Upper lobe of right lung (tissue), 1 donor: ENCODE measurements around the gene GALNT7. TPM values are rescaled to one million over a fixed set of nuclear protein-coding genes. Genes with fewer than 3 reads are reported as not detected.

ENCODE experiments used
- ATAC-seq: fragments of 200-7000 bp; cut with Tn5 transposase; one replicate; pipeline ENCODE4 v1.9.1; 2020; ENCODE audit warnings: mild to moderate bottlenecking, moderate library complexity
- DNase-seq: peaks from one replicate; pipeline ENCODE4 v3.0.0-alpha.2; 2020
- H3K27ac ChIP-seq: fragments of 200-600 bp; one replicate; pipeline ENCODE4 v1.8.0; 2022
- H3K27me3 ChIP-seq: fragments of 200-600 bp; one replicate; pipeline ENCODE4 v1.8.0; 2022; ENCODE audit warnings: mild to moderate bottlenecking
- H3K36me3 ChIP-seq: fragments of 200-600 bp; one replicate; pipeline ENCODE4 v1.8.0; 2022
- H3K4me1 ChIP-seq: fragments of 200-600 bp; one replicate; pipeline ENCODE4 v1.8.0; 2022
- H3K4me3 ChIP-seq: fragments of 200-600 bp; one replicate; pipeline ENCODE4 v1.8.0; 2022; ENCODE audit warnings: mild to moderate bottlenecking
- H3K9me3 ChIP-seq: fragments of 200-600 bp; one replicate; pipeline ENCODE4 v1.8.0; 2022
- intact Hi-C: fragments of 100-400 bp; cut with DNase I; formaldehyde crosslinking; loops from one replicate; pipeline ENCODE4 v1.11.0; 2022
- total RNA-seq: library from RNA; stranded (reverse); fragmentation: NEBNext Ultra II Directional; extraction: Animal tissue kit (Norgen Biotek cat#: 25700); gene quantifications from one replicate; pipeline ENCODE4 v1.2.1, GENCODE V29; 2021
- TF ChIP-seq, protein P1 (sequence below): fragments of 200-600 bp; IDR thresholded peaks from one replicate; pipeline ENCODE4 v1.8.0; 2022; ENCODE audit warnings: antibody characterized with exemption
- donor health status: DM: no; HTN: yes; CAD: no; lungs with severe emphysema.

GALNT7 gene
- total RNA-seq, 1 donor from 2014 or later, result 22.3 TPM

- Histone ChIP-seq H3K9me3 (no peaks in the 10 kb centered on the region), H3K4me1 (peaks cover 8% of the 10 kb centered on the region), H3K4me3 (no peak overlapping the region), H3K36me3 (no peaks in the 10 kb centered on the region), H3K27me3 (no peaks in the 10 kb centered on the region), H3K27ac (no peak overlapping the region)
- DNase-seq (no peak), ATAC-seq (no peak)
- TF ChIP-seq, protein P1, sequence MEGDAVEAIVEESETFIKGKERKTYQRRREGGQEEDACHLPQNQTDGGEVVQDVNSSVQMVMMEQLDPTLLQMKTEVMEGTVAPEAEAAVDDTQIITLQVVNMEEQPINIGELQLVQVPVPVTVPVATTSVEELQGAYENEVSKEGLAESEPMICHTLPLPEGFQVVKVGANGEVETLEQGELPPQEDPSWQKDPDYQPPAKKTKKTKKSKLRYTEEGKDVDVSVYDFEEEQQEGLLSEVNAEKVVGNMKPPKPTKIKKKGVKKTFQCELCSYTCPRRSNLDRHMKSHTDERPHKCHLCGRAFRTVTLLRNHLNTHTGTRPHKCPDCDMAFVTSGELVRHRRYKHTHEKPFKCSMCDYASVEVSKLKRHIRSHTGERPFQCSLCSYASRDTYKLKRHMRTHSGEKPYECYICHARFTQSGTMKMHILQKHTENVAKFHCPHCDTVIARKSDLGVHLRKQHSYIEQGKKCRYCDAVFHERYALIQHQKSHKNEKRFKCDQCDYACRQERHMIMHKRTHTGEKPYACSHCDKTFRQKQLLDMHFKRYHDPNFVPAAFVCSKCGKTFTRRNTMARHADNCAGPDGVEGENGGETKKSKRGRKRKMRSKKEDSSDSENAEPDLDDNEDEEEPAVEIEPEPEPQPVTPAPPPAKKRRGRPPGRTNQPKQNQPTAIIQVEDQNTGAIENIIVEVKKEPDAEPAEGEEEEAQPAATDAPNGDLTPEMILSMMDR, result no peak
- intact Hi-C loops, result no loop called here
These were observed 67.7 kb downstream of the GALNT7 start for GRCh38 chr4:173236301-173236700.

DNA sequence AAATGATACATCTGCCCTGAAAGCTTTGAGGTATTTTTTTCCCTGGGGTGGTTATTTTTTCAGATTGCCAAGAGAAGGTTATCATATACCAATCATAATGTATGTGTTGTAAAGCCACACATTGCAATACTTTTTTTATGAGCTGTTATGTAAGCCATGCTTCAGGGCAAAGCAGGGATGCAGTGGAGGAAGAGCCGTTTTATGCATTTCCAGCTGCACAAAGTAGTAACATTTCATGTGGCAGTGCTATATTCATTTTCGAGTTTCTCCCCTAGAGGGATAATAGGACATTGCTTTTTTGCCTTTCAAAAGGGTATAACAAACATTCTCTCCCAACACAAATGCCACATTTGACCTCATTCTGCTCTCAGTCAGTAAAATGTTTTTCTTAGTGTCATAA is 68.5 kb downstream of the GALNT7 start:
- Histone ChIP-seq H3K4me1 (peaks cover 8% of the 10 kb centered on the region), H3K27me3 (no peaks in the 10 kb centered on the region), H3K27ac (no peak overlapping the region), H3K36me3 (no peaks in the 10 kb centered on the region), H3K4me3 (no peak overlapping the region), H3K9me3 (no peaks in the 10 kb centered on the region)
- TF ChIP-seq, protein P1, result no peak
- DNase-seq, result no peak
- no peak for ATAC-seq
- intact Hi-C loops, result no loop called here

GRCh38 chr4:173237762-173238161 is 69.2 kb downstream of the GALNT7 start:
- no peak for DNase-seq
- no peaks in the 10 kb centered on the region for H3K9me3 ChIP-seq
- intact Hi-C loops, result no loop called here
- no peak for ATAC-seq
- H3K27ac ChIP-seq, result no peak overlapping the region
- TF ChIP-seq, protein P1, result no peak
- H3K36me3 ChIP-seq, result no peaks in the 10 kb centered on the region
- H3K4me1 ChIP-seq, result peaks cover 8% of the 10 kb centered on the region
- no peak overlapping the region for H3K4me3 ChIP-seq
- H3K27me3 ChIP-seq, result no peaks in the 10 kb centered on the region

DNA sequence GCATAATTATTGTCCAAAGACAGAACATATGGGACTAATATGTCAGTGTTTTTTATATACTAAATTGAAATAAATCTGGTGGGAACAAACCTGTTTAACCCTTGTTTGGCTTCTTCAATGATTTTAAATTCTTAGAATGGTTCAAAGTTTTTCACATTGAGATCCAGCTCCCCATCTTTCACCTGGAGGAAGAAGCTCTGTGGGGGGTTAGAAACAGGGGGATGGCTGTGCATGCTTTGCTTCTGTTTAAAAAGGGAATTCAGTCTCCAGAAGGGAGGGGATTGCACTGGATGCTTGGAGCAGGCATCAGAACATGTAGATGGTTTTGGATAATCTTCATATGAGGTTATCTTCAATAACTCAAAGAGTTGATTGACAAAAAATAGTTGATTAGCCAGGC is 72.1 kb downstream of the GALNT7 start:
- intact Hi-C loops, result no loop called here
- ATAC-seq (no peak), DNase-seq (no peak)
- Histone ChIP-seq H3K27ac (no peak overlapping the region), H3K27me3 (no peaks in the 10 kb centered on the region), H3K36me3 (no peaks in the 10 kb centered on the region), H3K4me3 (no peak overlapping the region), H3K9me3 (no peaks in the 10 kb centered on the region), H3K4me1 (peaks cover 8% of the 10 kb centered on the region)
- TF ChIP-seq, protein P1, result no peak

DNA sequence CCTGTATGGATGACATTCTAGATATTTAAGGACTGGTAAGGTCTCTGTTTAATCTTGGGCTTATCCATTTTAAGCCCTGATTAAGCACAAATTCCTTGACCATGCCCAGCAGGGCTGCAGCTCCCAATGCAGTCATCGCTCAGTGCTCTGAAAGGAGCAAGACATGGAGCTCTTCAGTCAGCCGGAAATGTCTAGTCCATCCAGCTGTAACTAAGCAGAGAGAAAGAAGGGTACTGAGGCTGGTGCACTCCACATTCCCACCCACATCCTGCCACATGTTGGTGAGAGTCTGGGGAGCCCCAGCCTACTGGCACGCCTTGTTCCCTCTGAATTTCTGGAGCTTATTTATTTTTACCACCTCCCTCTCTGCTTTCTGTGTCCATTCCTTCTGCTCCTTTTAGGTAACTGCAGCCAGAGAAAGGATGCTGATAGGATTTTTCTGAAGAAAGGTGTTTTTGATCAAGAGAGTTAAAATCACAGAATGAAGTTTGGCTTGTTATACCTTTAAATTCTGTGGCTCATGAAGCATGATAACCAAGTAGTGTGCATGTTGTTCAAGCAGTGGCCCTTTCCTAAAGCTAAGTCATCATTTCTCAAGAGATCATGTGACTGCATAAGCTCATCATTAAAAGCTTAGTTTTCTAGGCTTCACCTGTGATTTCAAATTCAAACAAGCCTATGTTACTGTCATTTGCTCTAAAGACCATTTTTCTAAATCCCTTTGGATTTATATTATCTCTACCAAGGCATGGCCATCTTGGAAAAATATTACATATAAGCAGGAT is 74.0 kb downstream of the GALNT7 start:
- no peak for ATAC-seq

More for the DNA sequence above, 74.0 kb downstream of the GALNT7 start:
- H3K27ac ChIP-seq, result no peak overlapping the region
- H3K9me3 ChIP-seq, result no peaks in the 10 kb centered on the region
- H3K4me1 ChIP-seq, result no peaks in the 10 kb centered on the region
- no peak overlapping the region for H3K4me3 ChIP-seq
- no peak for DNase-seq
- TF ChIP-seq, protein P1, result no peak
- H3K36me3 ChIP-seq, result no peaks in the 10 kb centered on the region
- H3K27me3 ChIP-seq, result no peaks in the 10 kb centered on the region
- intact Hi-C loops, result no loop called here
